ENCODE measurements around the gene OSBPL1A. TPM values are rescaled to one million over a fixed set of nuclear protein-coding genes. Genes with fewer than 3 reads are reported as not detected.
A peak's percentile ranks its signal among the peaks of the same experiment; 100 is the strongest.
"Not testable (repeated sequence)": the region's sequence is repeated elsewhere in the genome, so short reads cannot be mapped to it uniquely, and the experiment has no call there.

Gene OSBPL1A
- total and polyA plus RNA-seq, 4 donors, result 64.8 to 132 (median 77.3) TPM

DNA sequence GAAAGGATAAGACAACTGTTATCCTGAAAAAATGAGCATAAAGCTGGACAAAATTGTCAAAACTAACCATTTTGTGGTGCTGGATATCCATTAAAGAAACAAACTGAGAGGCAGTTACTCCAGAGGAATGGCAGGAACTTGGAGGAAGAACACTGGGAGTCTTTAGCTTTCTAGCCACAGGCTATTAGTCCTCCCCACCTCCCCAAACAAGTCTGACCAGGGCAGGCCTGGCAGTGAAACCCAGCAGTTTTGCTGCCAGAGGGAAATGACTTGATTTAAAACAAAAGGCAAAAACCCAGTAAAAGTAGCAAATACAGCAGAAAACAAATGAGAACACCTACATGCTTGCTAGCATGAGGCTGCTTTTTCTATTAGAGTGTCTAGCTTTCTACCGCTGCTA, 34.9 kb downstream of the OSBPL1A start:
- peak in 2 of 6 donors; percentile 23 to 28 for DNase-seq (ENCODE audit: low read depth in 4 of 6, low spot score in 6 of 6)
- Histone ChIP-seq H3K27ac (ENCODE audit: low read depth, low read length) (no peak overlapping the region), H3K9me3 (ENCODE audit: control insufficient read depth, insufficient read depth, low read length) (no peaks in the 10 kb centered on the region), H3K27me3 (ENCODE audit: control insufficient read depth, insufficient read depth, low read length) (no peaks in the 10 kb centered on the region), H3K4me3 (ENCODE audit: low read depth, low read length) (no peak overlapping the region), H3K36me3 (ENCODE audit: control insufficient read depth, insufficient read depth, low read length) (peaks cover 3% of the 10 kb centered on the region), H3K4me1 (ENCODE audit: control insufficient read depth, insufficient read depth, low read length) (no peaks in the 10 kb centered on the region)
- no CpG with 5 or more reads among the region's 1 CpG for WGBS (ENCODE audit: insufficient coverage)

GRCh38 chr18:24359787-24360530, 37.7 kb downstream of the OSBPL1A start:
- H3K27me3 ChIP-seq (ENCODE audit: control insufficient read depth, insufficient read depth, low read length); H3K4me1 ChIP-seq (ENCODE audit: control insufficient read depth, insufficient read depth, low read length); H3K4me3 ChIP-seq (ENCODE audit: low read depth, low read length); H3K9me3 ChIP-seq (ENCODE audit: control insufficient read depth, insufficient read depth, low read length); H3K36me3 ChIP-seq (ENCODE audit: control insufficient read depth, insufficient read depth, low read length); H3K27ac ChIP-seq (ENCODE audit: low read depth, low read length): not testable (repeated sequence)
- 15% methylated on average over 6 of the region's 9 CpGs for WGBS (ENCODE audit: insufficient coverage)
- peak; percentile 17 to 89 (median 41) for DNase-seq (ENCODE audit: low read depth in 4 of 6, low spot score in 6 of 6)

GRCh38 chr18:24354278-24354677, 43.3 kb downstream of the OSBPL1A start:
- 83% methylated on average over 5 of the region's 6 CpGs for WGBS (ENCODE audit: insufficient coverage)
- Histone ChIP-seq H3K4me1 (ENCODE audit: control insufficient read depth, insufficient read depth, low read length) (no peaks in the 10 kb centered on the region), H3K36me3 (ENCODE audit: control insufficient read depth, insufficient read depth, low read length) (no peaks in the 10 kb centered on the region), H3K27ac (ENCODE audit: low read depth, low read length) (no peak overlapping the region), H3K9me3 (ENCODE audit: control insufficient read depth, insufficient read depth, low read length) (no peaks in the 10 kb centered on the region), H3K4me3 (ENCODE audit: low read depth, low read length) (no peak overlapping the region), H3K27me3 (ENCODE audit: control insufficient read depth, insufficient read depth, low read length) (no peaks in the 10 kb centered on the region)
- DNase-seq (ENCODE audit: low read depth in 4 of 6, low spot score in 6 of 6), result no peak

GRCh38 chr18:24346254-24346653, 51.4 kb downstream of the OSBPL1A start:
- Histone ChIP-seq H3K4me3 (ENCODE audit: low read depth, low read length) (no peak overlapping the region), H3K9me3 (ENCODE audit: control insufficient read depth, insufficient read depth, low read length) (no peaks in the 10 kb centered on the region), H3K36me3 (ENCODE audit: control insufficient read depth, insufficient read depth, low read length) (peaks cover 2% of the 10 kb centered on the region), H3K27me3 (ENCODE audit: control insufficient read depth, insufficient read depth, low read length) (no peaks in the 10 kb centered on the region), H3K4me1 (ENCODE audit: control insufficient read depth, insufficient read depth, low read length) (no peaks in the 10 kb centered on the region), H3K27ac (ENCODE audit: low read depth, low read length) (no peak overlapping the region)
- DNase-seq (ENCODE audit: low read depth in 4 of 6, low spot score in 6 of 6), result no peak

- Histone ChIP-seq H3K4me1 (ENCODE audit: control insufficient read depth, insufficient read depth, low read length) (no peaks in the 10 kb centered on the region), H3K27ac (ENCODE audit: low read depth, low read length) (no peak overlapping the region), H3K4me3 (ENCODE audit: low read depth, low read length) (no peak overlapping the region), H3K27me3 (ENCODE audit: control insufficient read depth, insufficient read depth, low read length) (no peaks in the 10 kb centered on the region), H3K9me3 (ENCODE audit: control insufficient read depth, insufficient read depth, low read length) (no peaks in the 10 kb centered on the region), H3K36me3 (ENCODE audit: control insufficient read depth, insufficient read depth, low read length) (peaks cover 2% of the 10 kb centered on the region)
- DNase-seq (ENCODE audit: low read depth in 4 of 6, low spot score in 6 of 6), result no peak
- 96% methylated on average over 6 of the region's 6 CpGs for WGBS (ENCODE audit: insufficient coverage)
Measured at GRCh38 chr18:24344509-24344908, 53.1 kb downstream of the OSBPL1A start.

- DNase-seq (ENCODE audit: low read depth in 4 of 6, low spot score in 6 of 6), result no peak
- Histone ChIP-seq H3K9me3 (ENCODE audit: control insufficient read depth, insufficient read depth, low read length) (no peaks in the 10 kb centered on the region), H3K27me3 (ENCODE audit: control insufficient read depth, insufficient read depth, low read length) (no peaks in the 10 kb centered on the region), H3K36me3 (ENCODE audit: control insufficient read depth, insufficient read depth, low read length) (peaks cover 2% of the 10 kb centered on the region), H3K27ac (ENCODE audit: low read depth, low read length) (no peak overlapping the region), H3K4me3 (ENCODE audit: low read depth, low read length) (no peak overlapping the region), H3K4me1 (ENCODE audit: control insufficient read depth, insufficient read depth, low read length) (no peaks in the 10 kb centered on the region)
- WGBS (ENCODE audit: insufficient coverage), result no CpG with 5 or more reads among the region's 3 CpGs
Measured at GRCh38 chr18:24342347-24342746, 55.3 kb downstream of the OSBPL1A start.

DNA sequence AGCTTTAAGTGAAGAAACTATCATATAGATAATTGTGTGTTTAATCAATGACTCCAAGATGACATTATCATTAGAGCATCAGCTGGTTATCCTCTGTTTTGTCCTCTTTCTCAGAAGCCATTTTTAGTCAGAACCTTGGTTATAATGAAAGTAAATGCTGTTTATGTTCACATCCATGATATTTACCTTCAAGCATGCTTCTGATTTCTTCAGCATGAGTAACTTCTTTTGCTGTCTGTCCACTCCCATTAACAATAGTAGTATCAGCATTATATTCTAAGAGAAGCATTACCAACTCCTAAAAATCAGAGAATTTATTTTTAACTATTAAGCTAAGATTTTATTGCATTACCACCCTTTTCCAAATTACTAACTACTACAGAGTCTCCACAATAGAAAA, 56.3 kb downstream of the OSBPL1A start:
- no peak for DNase-seq (ENCODE audit: low read depth in 4 of 6, low spot score in 6 of 6)
- Histone ChIP-seq H3K4me3 (ENCODE audit: low read depth, low read length) (no peak overlapping the region), H3K9me3 (ENCODE audit: control insufficient read depth, insufficient read depth, low read length) (no peaks in the 10 kb centered on the region), H3K27me3 (ENCODE audit: control insufficient read depth, insufficient read depth, low read length) (no peaks in the 10 kb centered on the region), H3K27ac (ENCODE audit: low read depth, low read length) (no peak overlapping the region), H3K4me1 (ENCODE audit: control insufficient read depth, insufficient read depth, low read length) (no peaks in the 10 kb centered on the region), H3K36me3 (ENCODE audit: control insufficient read depth, insufficient read depth, low read length) (no peaks in the 10 kb centered on the region)

DNA sequence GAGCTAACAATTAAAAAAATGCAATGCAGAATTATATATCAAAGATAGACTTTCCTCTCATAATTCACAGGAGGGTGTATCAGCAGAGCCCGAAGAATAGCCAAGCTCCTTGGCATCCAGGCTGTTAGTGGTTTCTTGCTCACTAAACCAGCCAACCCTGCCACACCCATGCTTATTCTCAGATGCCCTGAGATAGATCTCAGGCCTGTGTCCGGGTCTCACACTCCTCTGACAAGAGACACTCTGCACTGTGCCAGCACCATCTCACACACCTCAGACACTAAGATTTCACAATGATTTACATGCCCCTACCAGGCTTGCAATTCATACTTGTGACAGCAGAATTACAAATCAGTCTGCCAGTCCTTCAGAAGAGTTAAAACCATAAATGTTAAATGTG, 64.5 kb downstream of the OSBPL1A start:
- Histone ChIP-seq H3K27ac (ENCODE audit: low read depth, low read length) (no peak overlapping the region), H3K36me3 (ENCODE audit: control insufficient read depth, insufficient read depth, low read length) (no peaks in the 10 kb centered on the region), H3K4me1 (ENCODE audit: control insufficient read depth, insufficient read depth, low read length) (no peaks in the 10 kb centered on the region), H3K4me3 (ENCODE audit: low read depth, low read length) (no peak overlapping the region), H3K27me3 (ENCODE audit: control insufficient read depth, insufficient read depth, low read length) (no peaks in the 10 kb centered on the region), H3K9me3 (ENCODE audit: control insufficient read depth, insufficient read depth, low read length) (peaks cover 3% of the 10 kb centered on the region)
- DNase-seq (ENCODE audit: low read depth in 4 of 6, low spot score in 6 of 6), result peak in 1 of 6 donors; percentile 13
- 100% methylated on average over 2 of the region's 2 CpGs for WGBS (ENCODE audit: insufficient coverage)

DNA sequence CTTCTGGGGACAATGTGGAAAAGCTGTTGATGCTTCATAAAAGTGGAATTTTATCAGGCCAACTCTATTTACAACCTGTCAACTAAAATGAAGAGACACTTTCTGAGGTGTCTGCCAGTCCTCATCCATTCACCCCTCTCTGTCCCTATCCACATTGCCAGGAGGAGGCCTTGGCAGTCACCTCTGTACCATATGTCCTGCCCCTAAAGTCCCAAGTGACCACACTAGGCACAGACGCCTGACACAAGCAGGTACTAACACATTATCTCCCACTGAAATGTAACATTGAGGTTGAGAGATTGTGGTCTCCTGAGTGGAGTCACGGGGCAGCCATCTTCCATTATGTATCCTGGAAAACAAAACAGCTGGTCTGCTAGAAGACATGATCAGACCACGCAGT, 71.4 kb downstream of the OSBPL1A start:
- H3K36me3 ChIP-seq (ENCODE audit: control insufficient read depth, insufficient read depth, low read length), result no peaks in the 10 kb centered on the region
- no peak overlapping the region for H3K27ac ChIP-seq (ENCODE audit: low read depth, low read length)
- H3K4me1 ChIP-seq (ENCODE audit: control insufficient read depth, insufficient read depth, low read length), result no peaks in the 10 kb centered on the region
- no peaks in the 10 kb centered on the region for H3K9me3 ChIP-seq (ENCODE audit: control insufficient read depth, insufficient read depth, low read length)
- no peak for DNase-seq (ENCODE audit: low read depth in 4 of 6, low spot score in 6 of 6)
- H3K27me3 ChIP-seq (ENCODE audit: control insufficient read depth, insufficient read depth, low read length), result no peaks in the 10 kb centered on the region
- WGBS (ENCODE audit: insufficient coverage), result 67% methylated on average over 1 of the region's 3 CpGs
- H3K4me3 ChIP-seq (ENCODE audit: low read depth, low read length), result no peak overlapping the region

GRCh38 chr18:24322584-24323136, 75.0 kb downstream of the OSBPL1A start:
- Histone ChIP-seq H3K27ac (ENCODE audit: low read depth, low read length) (no peak overlapping the region), H3K27me3 (ENCODE audit: control insufficient read depth, insufficient read depth, low read length) (no peaks in the 10 kb centered on the region), H3K36me3 (ENCODE audit: control insufficient read depth, insufficient read depth, low read length) (no peaks in the 10 kb centered on the region), H3K9me3 (ENCODE audit: control insufficient read depth, insufficient read depth, low read length) (no peaks in the 10 kb centered on the region), H3K4me3 (ENCODE audit: low read depth, low read length) (no peak overlapping the region), H3K4me1 (ENCODE audit: control insufficient read depth, insufficient read depth, low read length) (no peaks in the 10 kb centered on the region)
- peak in 2 of 6 donors; percentile 8 to 11 for DNase-seq (ENCODE audit: low read depth in 4 of 6, low spot score in 6 of 6)
